Measurements from ENCODE around the gene ADGRG1. TPM values are rescaled to one million over a fixed set of nuclear protein-coding genes. Genes with fewer than 3 reads are reported as not detected.

The ADGRG1 gene
- total and polyA plus RNA-seq, 2 donors (not counting 1 experiment from before 2014, with no cell fraction given) = 0.20 to 0.61 TPM

GRCh38 chr16:57688987-57689761 is 60.7 kb downstream of the ADGRG1 start:
- WGBS (ENCODE audit: insufficient coverage) = 30% methylated on average over 13 of the region's 15 CpGs
- H3K9ac ChIP-seq (ENCODE audit: low read length) = peak overlapping the region; percentile 23

More at GRCh38 chr16:57688987-57689761, 60.7 kb downstream of the ADGRG1 start:
- H3K27ac Mint-ChIP-seq = peak overlapping the region; percentile 91
- DNase-seq = peak; percentile 28
- H3K79me2 ChIP-seq (ENCODE audit: control insufficient read depth, insufficient read depth, low read length) = no peaks in the 10 kb centered on the region
- no peaks in the 10 kb centered on the region for H3K27me3 Mint-ChIP-seq
- H3K4me1 Mint-ChIP-seq = peaks cover 18% of the 10 kb centered on the region
- peak overlapping the region; percentile 46 to 78 for H3K27ac ChIP-seq (ENCODE audit: low read length in 2 of 2)
- peak overlapping the region; percentile 59 for H3K4me2 ChIP-seq (replicated peaks; ENCODE audit: low read depth, low read length, poor library complexity, severe bottlenecking)
- H3K9me3 ChIP-seq (ENCODE audit: control extremely low read depth in 1 of 3, control insufficient read depth in 2 of 3, insufficient read depth in 1 of 3, low read length in 2 of 3) = no peaks in the 10 kb centered on the region
- H3K4me3 Mint-ChIP-seq = peak overlapping the region; percentile 67
- ChIA-PET CTCF (no interaction called here), POLR2A (interaction anchor here (1.7 kb wide), 1 partner anchor 47 kb away, joined by 4 read pairs; the partner anchor contains the start of gene KATNB1)
- TF ChIP-seq CTCF (IDR thresholded peaks at IDR 0.05) = no peak
- TF ChIP-seq EZH2 (IDR thresholded peaks at IDR 0.05; ENCODE audit: borderline replicate concordance, insufficient read depth, low read depth, low read length, poor library complexity, severe bottlenecking) = no peak
- no peaks in the 10 kb centered on the region for H4K20me1 ChIP-seq (ENCODE audit: control insufficient read depth, insufficient read depth, low read length, poor library complexity, severe bottlenecking)
- no peaks in the 10 kb centered on the region for H3K9me3 Mint-ChIP-seq (ENCODE audit: insufficient read depth)
- intact Hi-C loops (cut with micrococcal nuclease) = no loop called here
- H3K4me1 ChIP-seq (ENCODE audit: control insufficient read depth in 2 of 2, insufficient read depth in 2 of 2, low read length in 2 of 2) = peaks cover 27 to 29% of the 10 kb centered on the region in 2 donors
- H2AFZ ChIP-seq (ENCODE audit: insufficient read depth, low read depth, low read length, poor library complexity, severe bottlenecking) = peak overlapping the region; percentile 63
- H3K36me3 ChIP-seq (replicated peaks in 1 of 2; ENCODE audit: control extremely low read depth in 1 of 2, control insufficient read depth in 1 of 2, extremely low read depth in 1 of 2, insufficient read depth in 2 of 2, low read length in 1 of 2) = no peaks in the 10 kb centered on the region
- H3K27me3 ChIP-seq (replicated peaks in 1 of 4; ENCODE audit: control extremely low read depth in 1 of 4, control insufficient read depth in 3 of 4, insufficient read depth in 4 of 4, low read length in 3 of 4) = no peaks in the 10 kb centered on the region
- no peak for ATAC-seq (ENCODE audit: low read depth)
- H3K4me3 ChIP-seq (ENCODE audit: control extremely low read depth in 1 of 5, extremely low read depth in 1 of 5, insufficient read depth in 1 of 5, low read depth in 2 of 5, low read length in 4 of 5) = peak overlapping the region in 1 of 5 experiments; percentile 16

Measured in B cell (primary cell).